Chondrocyte (in vitro differentiated cells): ENCODE data around the gene PREX1. TPM values are rescaled to one million over a fixed set of nuclear protein-coding genes. Genes with fewer than 3 reads are reported as not detected.

ENCODE experiments used
- DNase-seq: peaks from one replicate; pipeline ENCODE4 v3.0.0; 2021; ENCODE audit warnings: mixed read lengths, low spot score
- H3K27ac Mint-ChIP-seq: one replicate; pipeline ENCODE4 v1.8.0; 2021; ENCODE audit warnings: mild to moderate bottlenecking, moderate library complexity, mixed read lengths; ENCODE audit not compliant: unreplicated experiment
- H3K27me3 Mint-ChIP-seq: 2 replicates; pipeline ENCODE4 v1.8.0; 2021; ENCODE audit warnings: low read depth, mixed read lengths
- H3K36me3 Mint-ChIP-seq: 2 replicates; pipeline ENCODE4 v1.8.0; 2021; ENCODE audit warnings: low read depth, mixed read lengths
- H3K4me1 Mint-ChIP-seq: 2 replicates; pipeline ENCODE4 v1.8.0; 2021; ENCODE audit warnings: low read depth, mild to moderate bottlenecking, mixed read lengths
- H3K4me3 Mint-ChIP-seq: one replicate; pipeline ENCODE4 v1.8.0; 2021; ENCODE audit warnings: mild to moderate bottlenecking, moderate library complexity, mixed read lengths; ENCODE audit not compliant: unreplicated experiment
- H3K9me3 Mint-ChIP-seq: 2 replicates; pipeline ENCODE4 v1.8.0; 2021; ENCODE audit warnings: low read depth, mixed read lengths
- CTCF ChIP-seq: fragments of 200-600 bp; sonication (generic); IDR thresholded peaks from 2 replicates; pipeline ENCODE4 v1.5.0; 2021; ENCODE audit warnings: antibody characterized with exemption, mild to moderate bottlenecking, moderate library complexity
- total RNA-seq: library from RNA; stranded (reverse); gene quantifications from 3 replicates; pipeline ENCODE4 v1.2.1, GENCODE V29; 2021

PREX1 gene
- total RNA-seq, 1 donor from 2014 or later = 3.0 TPM

- no peak for TF ChIP-seq CTCF
- H3K4me3 Mint-ChIP-seq = no peak overlapping the region
- H3K9me3 Mint-ChIP-seq = no peaks in the 10 kb centered on the region
- no peak for DNase-seq
- peaks cover 36% of the 10 kb centered on the region for H3K27me3 Mint-ChIP-seq
- H3K36me3 Mint-ChIP-seq = no peaks in the 10 kb centered on the region
- H3K4me1 Mint-ChIP-seq = peaks cover 3% of the 10 kb centered on the region
- H3K27ac Mint-ChIP-seq = no peak overlapping the region
These were observed 250.2 kb downstream of the PREX1 start for GRCh38 chr20:48577557-48577956.

GRCh38 chr20:48574383-48574782 lies 253.4 kb downstream of the PREX1 start:
- no peak overlapping the region for H3K4me3 Mint-ChIP-seq
- H3K9me3 Mint-ChIP-seq = no peaks in the 10 kb centered on the region
- H3K36me3 Mint-ChIP-seq = no peaks in the 10 kb centered on the region
- no peak for DNase-seq
- peaks cover 33% of the 10 kb centered on the region for H3K27me3 Mint-ChIP-seq
- no peak for TF ChIP-seq CTCF
- H3K4me1 Mint-ChIP-seq = peaks cover 10% of the 10 kb centered on the region
- H3K27ac Mint-ChIP-seq = no peak overlapping the region

Other genes with a start within 250 kb of the PREX1 start
- 29.2 to 31.8 TPM (median 30.0 TPM) in 3 replicates for gene ARFGEF2, start 93.7 kb upstream of the PREX1 start, total RNA-seq
- gene CSE1L, start 218.3 kb upstream of the PREX1 start, total RNA-seq = 39.5 to 59.9 TPM (median 40.7 TPM) in 3 replicates